NCI-H146 treated with DMSO at 0.1 percent for 48 hours (cell line): ENCODE measurements around the gene IKZF2.

Experiments
- DNase-seq: peaks from one replicate; lab custom pipeline; 2025; ENCODE audit not compliant: unreplicated experiment; lab: John Stamatoyannopoulos, UW

IKZF2 gene

GRCh38 chr2:213156717-213157116 lies 5.3 kb upstream of the IKZF2 start:
- no peak for DNase-seq

- no peak for DNase-seq
Measured at GRCh38 chr2:213152888-213153287, 1.5 kb upstream of the IKZF2 start.

- DNase-seq = no peak
Measured at GRCh38 chr2:213152065-213152794, 818 bp upstream of the IKZF2 start.

- DNase-seq = no peak
Measured at GRCh38 chr2:213150315-213151097, 906 bp downstream of the IKZF2 start.

GRCh38 chr2:213149949-213150314 lies 1.5 kb downstream of the IKZF2 start:
- no peak for DNase-seq

GRCh38 chr2:213149294-213149875 lies 2.0 kb downstream of the IKZF2 start:
- no peak for DNase-seq

- no peak for DNase-seq
Measured at GRCh38 chr2:213148572-213149261, 2.7 kb downstream of the IKZF2 start.

- DNase-seq = no peak
Measured at GRCh38 chr2:213147538-213147937, 3.9 kb downstream of the IKZF2 start.

- DNase-seq = no peak
Measured at GRCh38 chr2:213145715-213146242, 5.6 kb downstream of the IKZF2 start.

- no peak for DNase-seq
Measured at GRCh38 chr2:213137064-213137463, 14.3 kb downstream of the IKZF2 start.

GRCh38 chr2:213129311-213129710 lies 22.1 kb downstream of the IKZF2 start:
- no peak for DNase-seq

- no peak for DNase-seq
Measured at GRCh38 chr2:213125646-213126347, 25.6 kb downstream of the IKZF2 start.

GRCh38 chr2:213122725-213123124 lies 28.7 kb downstream of the IKZF2 start:
- peak; percentile 13 for DNase-seq

GRCh38 chr2:213121690-213122089 lies 29.7 kb downstream of the IKZF2 start:
- no peak for DNase-seq

- no peak for DNase-seq
Measured at GRCh38 chr2:213119061-213119809, 32.2 kb downstream of the IKZF2 start.

- no peak for DNase-seq
Measured at GRCh38 chr2:213108308-213108707, 43.1 kb downstream of the IKZF2 start.

GRCh38 chr2:213107728-213108127 lies 43.7 kb downstream of the IKZF2 start:
- no peak for DNase-seq

- no peak for DNase-seq
Measured at GRCh38 chr2:213105212-213105611, 46.2 kb downstream of the IKZF2 start.

GRCh38 chr2:213104903-213105202 lies 46.6 kb downstream of the IKZF2 start:
- DNase-seq = no peak
